GM21381 (cell line): Measurements from ENCODE around the gene FOSL1.

Experiments
- ATAC-seq: cut with Tn5 transposase; IDR thresholded peaks from one replicate; pipeline ENCODE4 v1.9.1; 2021; ENCODE audit warnings: mild to moderate bottlenecking, moderate library complexity; ENCODE audit not compliant: unreplicated experiment

FOSL1 gene

DNA sequence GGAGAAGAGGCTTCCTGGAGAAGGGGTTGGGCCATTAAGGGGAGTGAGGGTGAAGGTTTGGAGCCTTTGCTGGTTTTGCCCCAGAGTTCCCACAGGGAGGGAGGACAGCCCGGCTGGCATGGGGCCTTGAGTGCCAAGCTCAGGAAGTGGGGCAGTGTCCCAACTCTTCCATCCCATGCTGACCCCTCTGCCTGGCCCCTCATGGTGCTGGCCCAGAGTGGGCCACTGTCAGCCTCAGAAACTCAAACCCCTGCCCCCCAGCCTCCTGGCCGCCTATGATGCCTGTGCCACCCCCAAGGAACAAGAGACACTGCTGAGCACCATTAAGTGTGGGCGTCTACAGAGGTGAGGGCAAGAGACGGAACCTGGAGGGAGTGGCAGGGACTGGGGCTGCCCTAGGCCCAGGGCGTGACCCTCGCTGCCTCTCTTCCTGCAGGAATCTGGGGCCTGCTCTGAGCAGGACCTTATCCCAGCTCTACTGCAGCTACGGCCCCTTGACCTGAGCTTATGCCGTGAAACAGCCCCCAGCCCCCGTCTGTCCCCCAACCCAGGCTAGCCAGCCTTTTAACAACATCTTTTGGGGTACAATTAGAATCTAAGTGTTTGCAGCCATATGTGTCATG, 34.5 kb downstream of the FOSL1 start:
- ATAC-seq, result no peak

DNA sequence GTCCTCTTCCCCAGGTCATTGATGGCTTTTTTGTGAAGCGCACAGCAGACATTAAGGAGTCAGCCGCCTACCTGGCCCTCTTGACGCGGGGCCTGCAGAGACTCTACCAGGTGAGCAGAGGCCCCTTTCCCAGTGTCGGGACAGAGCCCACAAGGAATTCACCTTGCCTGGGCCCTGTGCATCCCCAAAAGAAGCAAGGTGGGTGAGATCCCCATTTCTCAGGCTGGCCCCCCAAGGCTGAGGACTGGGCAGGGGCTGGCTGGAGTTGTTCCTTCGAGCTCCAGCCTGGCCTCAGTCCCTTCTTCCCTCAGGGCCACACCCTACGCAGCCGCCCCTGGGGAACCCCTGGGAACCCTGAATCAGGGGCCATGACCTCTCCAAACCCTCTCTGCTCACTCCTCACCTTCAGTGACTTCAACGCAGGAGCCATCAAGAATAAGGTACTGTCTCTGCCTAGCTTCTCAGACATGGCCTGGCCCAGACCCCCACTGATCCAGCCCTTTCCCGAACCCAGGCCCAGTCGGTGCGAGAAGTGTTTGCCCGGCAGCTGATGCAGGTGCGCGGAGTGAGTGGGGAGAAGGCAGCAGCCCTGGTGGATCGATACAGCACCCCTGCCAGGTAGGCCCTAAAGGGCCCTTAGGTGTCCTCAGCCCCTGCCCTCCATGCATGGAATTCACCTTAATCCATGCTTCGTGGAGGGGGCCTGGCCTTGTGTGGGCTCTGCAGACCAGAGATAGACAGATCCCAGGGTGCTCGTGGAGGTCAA, 35.3 kb downstream of the FOSL1 start:
- no peak for ATAC-seq

DNA sequence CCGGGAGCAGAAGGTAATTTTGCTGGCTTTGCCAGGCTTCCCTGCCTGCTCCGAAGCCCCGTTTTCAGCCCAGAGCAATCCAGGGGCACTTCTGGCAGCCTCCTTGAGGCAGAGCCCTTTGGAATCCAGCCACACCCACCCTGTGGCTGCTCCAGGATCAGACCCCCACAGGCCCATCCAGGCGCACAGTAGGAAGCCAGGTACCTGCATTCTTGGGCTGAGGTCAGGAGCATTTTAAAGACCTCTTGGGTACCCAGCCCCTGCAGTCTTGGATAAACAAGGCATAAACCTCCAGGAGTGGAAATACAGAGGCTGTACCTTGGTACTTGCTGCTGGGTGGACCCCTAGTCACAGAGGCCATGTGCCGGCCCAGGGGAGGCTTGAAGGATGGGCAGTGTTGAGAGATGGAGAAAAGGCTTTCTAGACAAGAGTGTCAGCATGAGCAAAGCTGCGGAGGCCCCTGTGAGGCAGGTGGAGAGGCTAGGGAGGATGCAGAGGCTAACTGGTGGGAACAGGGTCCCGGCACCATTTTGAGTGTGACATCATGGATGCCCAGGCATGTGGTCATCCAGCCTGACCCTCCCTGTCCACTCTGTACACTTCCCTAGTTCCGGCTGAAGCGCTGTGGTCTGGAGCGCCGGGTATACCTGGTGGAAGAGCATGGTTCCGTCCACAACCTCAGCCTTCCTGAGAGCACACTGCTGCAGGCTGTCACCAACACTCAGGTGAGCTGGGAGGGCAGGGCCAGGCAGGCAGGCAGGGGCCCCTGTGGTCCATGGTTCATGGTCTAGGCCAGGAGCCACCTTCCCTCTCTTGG, 36.1 kb downstream of the FOSL1 start:
- ATAC-seq, result no peak

DNA sequence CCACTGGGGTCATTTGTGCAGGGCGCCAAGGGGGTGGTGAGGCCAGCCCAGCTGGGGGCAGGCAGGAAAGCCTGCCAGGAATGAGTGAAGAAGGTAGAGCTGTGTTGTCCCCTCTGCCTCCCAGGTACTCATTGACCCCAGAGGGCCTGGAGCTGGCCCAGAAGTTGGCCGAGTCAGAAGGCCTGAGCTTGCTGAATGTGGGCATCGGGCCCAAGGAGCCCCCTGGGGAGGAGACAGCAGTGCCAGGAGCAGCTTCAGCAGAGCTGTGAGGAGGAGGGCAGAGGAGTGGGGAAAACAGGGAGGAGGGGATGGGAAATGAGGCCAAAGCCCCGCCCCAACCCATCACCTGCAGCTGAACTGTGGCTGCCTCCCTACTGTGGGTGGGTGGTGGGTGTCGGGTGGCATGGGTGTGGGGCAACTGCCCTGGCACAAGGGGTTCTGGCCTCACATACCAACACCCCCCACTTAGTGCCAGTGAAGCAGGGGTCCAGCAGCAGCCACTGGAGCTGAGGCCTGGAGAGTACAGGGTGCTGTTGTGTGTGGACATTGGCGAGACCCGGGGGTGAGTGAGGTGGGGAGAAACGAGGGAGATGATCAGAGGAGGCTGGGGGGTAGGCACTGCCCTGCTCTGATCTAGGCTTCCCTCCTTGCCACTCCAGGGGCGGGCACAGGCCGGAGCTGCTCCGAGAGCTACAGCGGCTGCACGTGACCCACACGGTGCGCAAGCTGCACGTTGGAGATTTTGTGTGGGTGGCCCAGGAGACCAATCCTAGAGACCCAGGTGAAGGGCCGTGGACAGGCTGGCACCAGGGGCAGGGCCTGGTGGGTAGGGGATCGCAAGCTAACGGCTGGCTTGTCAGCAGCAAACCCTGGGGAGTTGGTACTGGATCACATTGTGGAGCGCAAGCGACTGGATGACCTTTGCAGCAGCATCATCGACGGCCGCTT, 37.0 kb downstream of the FOSL1 start:
- ATAC-seq, result no peak

DNA sequence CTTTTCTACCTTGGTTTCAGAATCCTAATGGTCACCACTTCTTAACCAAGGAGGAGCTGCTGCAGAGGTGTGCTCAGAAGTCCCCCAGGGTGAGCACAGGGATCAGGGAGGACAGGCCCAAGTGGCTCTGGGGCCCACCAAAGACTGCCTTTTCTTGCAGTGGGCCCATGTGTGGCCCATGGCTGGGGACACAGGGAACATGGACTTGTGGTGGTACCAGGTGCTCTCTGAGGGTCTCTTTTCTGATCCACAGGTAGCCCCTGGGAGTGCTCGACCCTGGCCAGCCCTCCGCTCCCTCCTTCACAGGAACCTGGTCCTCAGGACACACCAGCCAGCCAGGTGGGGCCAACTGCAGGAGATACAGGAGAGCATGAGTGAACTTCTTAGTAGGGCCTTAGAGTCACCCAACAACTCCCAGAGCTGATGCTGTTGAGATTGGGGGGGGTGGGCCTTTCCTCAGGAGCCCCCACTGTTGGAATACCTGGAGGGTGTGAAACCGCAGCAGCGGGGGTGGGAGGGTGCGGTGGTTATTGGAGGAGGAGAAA, 37.9 kb downstream of the FOSL1 start:
- no peak for ATAC-seq

DNA sequence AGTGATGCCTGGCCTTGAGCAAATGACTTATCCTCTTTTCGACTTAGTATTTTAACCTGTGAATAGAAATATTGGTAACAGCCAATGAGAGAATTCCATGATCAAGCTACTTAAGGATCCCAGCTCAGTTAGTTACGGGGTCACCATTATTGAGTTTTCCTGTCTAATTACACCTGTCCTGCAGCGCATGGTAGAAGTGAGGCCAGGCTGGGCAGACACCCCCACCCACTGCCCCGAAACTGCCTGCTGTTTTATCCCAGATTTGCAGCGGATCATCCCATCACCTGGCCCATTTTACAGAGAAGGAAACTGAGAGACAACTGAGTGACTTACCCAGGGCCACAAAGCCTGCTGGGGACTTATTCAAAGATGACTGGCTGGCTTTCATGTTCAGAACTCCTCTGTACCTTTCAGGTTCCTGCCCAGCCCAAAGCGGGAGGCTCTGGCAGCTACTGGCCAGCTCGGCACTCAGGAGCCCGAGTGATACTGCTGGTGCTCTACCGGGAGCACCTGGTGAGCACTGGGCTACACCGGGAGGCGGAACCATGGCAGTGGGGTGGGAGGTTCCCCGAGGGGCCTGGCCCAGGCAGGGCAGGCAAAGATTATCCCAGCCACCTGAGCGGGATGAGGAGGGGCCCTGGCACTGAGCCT, 38.5 kb downstream of the FOSL1 start:
- no peak for ATAC-seq

DNA sequence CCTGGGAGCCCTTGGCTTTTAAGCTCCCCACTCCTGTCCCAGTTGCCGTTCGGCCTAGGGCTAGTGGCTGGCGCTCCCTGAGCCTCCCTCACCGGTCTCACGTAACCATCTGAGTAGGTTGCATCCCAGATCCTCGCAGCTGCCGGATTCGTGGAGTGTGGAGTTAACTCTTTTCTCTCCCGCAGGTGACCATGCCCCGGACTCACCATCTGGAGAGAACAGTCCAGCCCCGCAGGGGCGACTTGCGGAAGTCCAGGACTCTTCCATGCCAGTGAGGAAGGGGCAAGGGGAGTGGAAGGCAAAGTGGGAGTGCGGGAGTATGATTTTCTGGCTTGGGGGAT, 39.1 kb downstream of the FOSL1 start:
- no peak for ATAC-seq

DNA sequence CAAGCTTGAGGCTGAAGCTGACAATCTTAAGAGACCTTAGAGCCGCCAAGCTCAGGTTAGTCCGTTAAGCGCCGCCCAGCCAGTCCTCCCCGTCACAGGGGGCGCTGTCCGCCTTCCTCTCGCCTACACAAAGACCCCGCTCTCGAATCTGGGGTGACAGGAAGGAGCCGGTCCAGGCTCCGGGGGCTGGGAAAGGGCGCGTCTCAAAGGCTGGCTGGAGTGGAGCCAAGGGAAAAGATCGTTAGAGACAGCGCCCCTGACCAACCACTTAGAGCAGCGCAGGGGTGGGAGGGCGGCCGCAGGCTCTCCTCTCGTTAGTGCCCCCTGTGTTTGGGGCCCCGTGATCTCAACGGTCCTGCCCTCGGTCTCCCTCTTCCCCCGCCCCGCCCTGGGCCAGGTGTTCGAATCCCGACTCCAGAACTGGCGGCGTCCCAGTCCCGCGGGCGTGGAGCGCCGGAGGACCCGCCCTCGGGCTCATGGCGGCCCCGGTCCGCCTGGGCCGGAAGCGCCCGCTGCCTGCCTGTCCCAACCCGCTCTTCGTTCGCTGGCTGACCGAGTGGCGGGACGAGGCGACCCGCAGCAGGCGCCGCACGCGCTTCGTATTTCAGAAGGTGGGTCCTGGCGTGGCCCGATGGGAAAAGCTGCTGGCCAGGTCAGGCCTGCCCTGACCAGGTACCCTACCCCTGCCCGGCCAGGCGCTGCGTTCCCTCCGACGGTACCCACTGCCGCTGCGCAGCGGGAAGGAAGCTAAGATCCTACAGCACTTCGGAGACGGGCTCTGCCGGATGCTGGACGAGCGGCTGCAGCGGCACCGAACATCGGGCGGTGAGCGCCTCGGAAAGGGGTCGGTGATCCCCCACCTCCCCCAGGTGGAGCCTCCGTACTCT, 39.7 kb downstream of the FOSL1 start, which contains the start of gene MUS81:
TSS of gene MUS81 (plus strand) at position 156 of the 887 bp plus-strand sequence. CDS start at position 477, 321 bp downstream.
- ATAC-seq, result peak; percentile 26

DNA sequence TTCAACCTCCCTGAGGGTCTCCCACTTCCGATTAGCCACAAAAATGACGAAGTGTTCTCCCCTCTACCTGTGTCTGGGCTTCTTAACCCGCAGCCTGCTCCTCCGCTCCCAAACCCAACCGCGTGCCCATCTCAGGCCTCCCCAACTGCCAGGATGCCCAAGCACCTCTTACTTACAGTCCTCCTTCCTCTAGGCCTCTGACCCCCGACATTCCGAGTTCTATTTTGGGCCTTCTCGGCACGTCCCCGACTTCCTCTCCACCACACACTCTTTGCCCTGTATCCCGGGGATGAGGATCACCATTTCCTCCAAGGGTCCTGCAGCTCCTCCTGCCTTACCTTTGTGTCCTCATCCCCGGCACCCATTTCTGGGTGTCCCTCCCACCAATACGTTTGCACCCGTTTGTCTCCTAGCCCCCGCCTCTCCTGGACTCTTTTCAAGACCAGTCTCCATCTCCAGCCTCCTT, 40.3 kb downstream of the FOSL1 start:
- ATAC-seq, result no peak

DNA sequence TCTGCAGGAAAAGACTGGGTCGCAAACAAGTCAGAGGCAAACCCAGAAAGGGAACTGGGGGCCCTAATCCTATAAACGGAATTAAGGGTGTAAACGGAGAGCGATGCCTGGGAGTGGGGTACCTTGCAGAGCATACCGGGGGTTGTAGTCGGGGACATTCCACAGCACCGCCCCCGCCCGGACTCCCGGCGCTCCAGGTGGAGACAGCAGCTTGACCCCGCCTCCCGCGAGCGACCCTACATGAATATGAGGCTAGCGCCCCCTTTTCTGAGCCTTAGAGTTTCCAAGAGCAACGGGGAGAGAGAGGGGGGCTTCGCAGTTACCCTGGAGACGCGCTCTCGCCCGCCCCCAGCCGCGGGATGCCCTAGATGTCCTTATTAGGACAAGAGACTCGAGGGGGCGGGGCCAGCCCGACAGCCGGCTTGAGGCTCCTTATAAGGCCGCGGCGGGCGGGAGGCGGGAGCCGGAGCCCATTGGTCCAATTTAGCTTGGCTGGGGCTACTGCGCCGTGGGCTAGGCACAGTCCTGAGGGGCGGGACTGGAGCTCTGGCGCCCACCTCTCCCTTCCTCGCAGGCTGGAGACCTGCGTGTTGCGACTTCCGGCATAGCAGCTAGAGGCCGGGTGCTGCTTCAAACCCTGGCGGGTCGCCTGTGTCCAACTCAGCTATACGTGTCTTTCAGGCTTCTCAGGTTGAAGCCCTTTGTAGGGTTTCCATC, 40.9 kb downstream of the FOSL1 start:
- ATAC-seq, result peak; percentile 49

DNA sequence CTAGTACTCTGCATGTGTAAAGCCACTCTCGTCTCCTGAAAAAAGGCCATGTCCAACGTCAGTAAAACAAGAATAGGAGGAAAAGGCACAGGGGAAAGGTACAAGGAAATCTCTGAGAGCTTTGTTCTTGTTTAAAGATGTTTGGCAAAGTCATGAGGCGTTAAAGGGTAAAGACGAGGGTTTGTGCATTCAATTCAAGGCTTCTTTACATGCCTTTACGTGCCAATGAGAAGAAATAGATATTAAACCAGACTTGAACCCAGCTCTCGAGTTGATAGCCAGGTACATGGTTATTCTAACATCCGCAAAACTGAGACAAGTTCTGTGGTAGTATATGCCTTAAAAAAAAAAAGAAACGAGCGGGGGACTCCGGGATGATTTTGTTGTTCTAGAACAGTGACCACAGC, 41.5 kb downstream of the FOSL1 start:
- no peak for ATAC-seq

DNA sequence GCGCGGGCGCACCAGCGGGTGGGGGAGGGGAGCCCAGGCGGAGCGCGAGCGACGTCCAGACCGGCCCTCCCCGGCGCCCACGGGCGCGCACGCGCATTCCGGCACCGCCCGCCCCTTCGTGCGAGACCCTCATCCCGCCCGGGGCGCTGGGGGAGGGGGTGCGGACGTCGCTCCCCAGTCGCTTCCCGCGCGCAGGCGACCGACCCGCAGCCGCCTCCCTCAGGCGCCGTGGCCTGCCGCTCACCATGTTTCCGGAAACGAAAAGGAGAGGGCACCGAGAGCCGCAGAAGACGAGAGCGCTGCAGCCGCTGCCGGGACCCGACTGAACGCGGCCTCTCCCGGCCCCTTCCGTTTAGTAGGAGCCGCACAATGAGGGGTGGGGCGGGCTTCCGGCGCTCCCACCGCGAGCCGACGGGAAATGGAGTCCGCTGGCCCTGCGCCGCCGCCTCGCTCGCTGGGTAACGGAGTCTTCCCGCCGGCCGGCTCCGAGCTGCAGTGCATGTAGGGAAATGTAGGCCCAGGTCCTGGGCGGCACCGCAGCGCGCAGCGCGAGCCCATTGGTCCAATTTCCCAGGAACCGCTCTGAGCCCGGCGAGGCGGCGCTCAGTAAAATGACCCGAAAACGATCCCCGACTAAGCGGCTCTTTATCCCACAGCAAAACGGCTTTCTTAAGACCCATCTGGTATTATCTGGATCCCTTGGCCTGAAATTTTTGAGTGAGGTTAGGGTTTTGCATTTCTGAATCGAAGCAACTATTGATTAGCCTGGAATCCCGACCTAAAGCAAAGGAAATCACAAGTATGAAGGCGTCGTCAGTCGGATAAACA, 42.1 kb downstream of the FOSL1 start, which contains the start of gene CFL1:
TSS of gene CFL1 (minus strand) at position 328 of the 828 bp plus-strand sequence. CDS start at position 247, 81 bp downstream.
- ATAC-seq, result peak; percentile 46

DNA sequence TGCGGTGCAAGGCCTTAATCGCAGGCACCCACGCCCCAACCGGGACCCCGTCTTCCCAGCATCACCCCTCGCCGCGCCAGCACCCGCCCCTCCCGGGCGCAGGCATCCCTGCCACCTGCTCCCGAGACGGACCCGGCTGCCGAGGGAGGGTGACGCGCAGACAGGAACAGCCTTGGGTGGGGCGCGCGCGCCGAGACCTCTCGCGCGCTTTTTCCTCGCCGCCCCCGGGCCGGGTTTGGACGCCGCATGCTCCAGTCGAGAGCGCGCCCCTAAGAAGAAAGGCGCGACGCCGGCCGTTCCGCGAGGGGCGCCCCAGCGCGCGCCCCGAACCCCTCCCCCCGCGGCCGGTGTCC, 42.7 kb downstream of the FOSL1 start:
- peak; percentile 2 for ATAC-seq

DNA sequence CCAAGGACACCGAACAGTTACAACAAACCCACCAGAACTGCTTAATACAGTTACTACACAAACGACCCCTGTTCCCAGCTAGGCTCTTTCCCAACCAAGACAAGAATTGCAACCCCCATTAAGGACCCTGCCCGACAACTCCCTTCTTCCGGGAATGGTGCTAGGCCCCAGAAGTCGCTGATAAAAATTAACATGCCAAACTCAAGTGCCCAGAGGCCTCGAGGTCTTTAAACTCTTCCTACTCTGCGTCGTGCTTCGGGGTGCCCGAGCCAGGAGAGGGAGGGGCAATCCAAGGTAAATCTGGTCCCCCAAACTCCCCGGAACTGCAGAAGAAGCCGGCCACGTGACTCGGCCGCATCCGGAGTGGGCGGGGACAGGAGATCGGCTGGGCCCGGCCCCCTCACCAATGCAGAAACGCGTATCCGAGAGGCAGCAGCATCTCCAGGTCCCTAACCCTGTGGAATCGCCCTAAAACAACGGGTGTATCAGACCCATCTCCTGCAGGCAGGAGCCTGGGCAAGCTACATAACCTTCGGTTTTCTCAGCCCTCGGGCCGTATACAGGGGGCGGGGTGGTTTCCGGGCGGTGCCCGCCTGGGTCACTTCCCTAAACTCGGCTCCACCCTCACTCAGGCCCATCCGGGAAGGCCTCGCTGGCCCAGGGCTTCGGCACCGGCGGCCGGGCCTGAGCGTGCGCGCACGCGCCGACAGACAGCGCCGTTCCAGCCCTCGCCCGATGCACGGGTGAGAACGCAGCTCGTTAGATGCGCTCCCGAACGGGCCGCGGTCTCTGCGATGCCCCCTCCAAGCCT, 43.3 kb downstream of the FOSL1 start:
- ATAC-seq, result peak; percentile 31

DNA sequence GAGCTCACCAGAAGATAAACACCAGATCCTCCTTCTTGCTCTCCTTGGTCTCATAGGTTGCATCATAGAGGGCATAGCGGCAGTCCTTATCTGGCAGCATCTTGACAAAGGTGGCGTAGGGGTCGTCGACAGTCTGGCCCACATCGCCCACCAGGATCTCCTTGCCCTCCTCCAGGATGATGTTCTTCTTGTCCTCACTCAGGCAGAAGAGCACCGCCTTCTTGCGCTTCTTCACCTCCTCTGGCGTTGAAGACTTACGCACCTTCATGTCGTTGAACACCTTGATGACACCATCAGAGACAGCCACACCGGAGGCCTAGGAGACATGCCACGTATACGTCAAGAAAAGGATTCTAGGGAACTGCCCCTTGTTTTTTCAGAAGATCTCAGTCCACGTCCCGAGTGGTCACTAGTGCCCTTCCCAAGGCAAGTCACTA, 44.2 kb downstream of the FOSL1 start:
- ATAC-seq, result no peak
